Measurements from ENCODE around the gene SSTR5.

SSTR5 gene

GRCh38 chr16:1107731-1108130 lies 35.2 kb downstream of the SSTR5 start:
- no peak for DNase-seq

- no peak for DNase-seq
These were observed 36.0 kb downstream of the SSTR5 start for GRCh38 chr16:1108299-1109252.

- no peak for DNase-seq
These were observed 37.1 kb downstream of the SSTR5 start for GRCh38 chr16:1109648-1110047.

GRCh38 chr16:1112506-1113184 lies 40.1 kb downstream of the SSTR5 start:
- no peak for DNase-seq

- DNase-seq: no peak
These were observed 40.9 kb downstream of the SSTR5 start for GRCh38 chr16:1113489-1113888.

- DNase-seq: no peak
These were observed 41.5 kb downstream of the SSTR5 start for GRCh38 chr16:1113889-1114526.

- no peak for DNase-seq
These were observed 44.1 kb downstream of the SSTR5 start for GRCh38 chr16:1116693-1117077.

GRCh38 chr16:1117176-1117900 lies 44.8 kb downstream of the SSTR5 start:
- no peak for DNase-seq

- DNase-seq: no peak
These were observed 45.4 kb downstream of the SSTR5 start for GRCh38 chr16:1117926-1118325.

GRCh38 chr16:1119129-1119528 lies 46.6 kb downstream of the SSTR5 start:
- no peak for DNase-seq

GRCh38 chr16:1119766-1120576 lies 47.4 kb downstream of the SSTR5 start:
- no peak for DNase-seq

- no peak for DNase-seq
These were observed 48.0 kb downstream of the SSTR5 start for GRCh38 chr16:1120577-1120941.

- no peak for DNase-seq
These were observed 48.5 kb downstream of the SSTR5 start for GRCh38 chr16:1121009-1121408.

GRCh38 chr16:1121601-1122397 lies 49.3 kb downstream of the SSTR5 start:
- no peak for DNase-seq

GRCh38 chr16:1122398-1122765 lies 49.8 kb downstream of the SSTR5 start:
- DNase-seq: no peak

GRCh38 chr16:1123525-1124230 lies 51.1 kb downstream of the SSTR5 start:
- no peak for DNase-seq

GRCh38 chr16:1124291-1124690 lies 51.7 kb downstream of the SSTR5 start:
- no peak for DNase-seq

- DNase-seq: no peak
These were observed 52.2 kb downstream of the SSTR5 start for GRCh38 chr16:1124795-1125194.

- no peak for DNase-seq
These were observed 52.9 kb downstream of the SSTR5 start for GRCh38 chr16:1125471-1125870.

- no peak for DNase-seq
These were observed 53.5 kb downstream of the SSTR5 start for GRCh38 chr16:1126044-1126443.

- no peak for DNase-seq
These were observed 54.0 kb downstream of the SSTR5 start for GRCh38 chr16:1126586-1126985.

All from effector CD4-positive, alpha-beta T cell (primary cell).